ENCODE results near the gene SEC14L1. TPM values are rescaled to one million over a fixed set of nuclear protein-coding genes. Genes with fewer than 3 reads are reported as not detected.
"Not testable (repeated sequence)": the region's sequence is repeated elsewhere in the genome, so short reads cannot be mapped to it uniquely, and the experiment has no call there.

Gene SEC14L1
- total and polyA plus RNA-seq, 5 donors = 39.6 to 58.4 (median 49.1) TPM

DNA sequence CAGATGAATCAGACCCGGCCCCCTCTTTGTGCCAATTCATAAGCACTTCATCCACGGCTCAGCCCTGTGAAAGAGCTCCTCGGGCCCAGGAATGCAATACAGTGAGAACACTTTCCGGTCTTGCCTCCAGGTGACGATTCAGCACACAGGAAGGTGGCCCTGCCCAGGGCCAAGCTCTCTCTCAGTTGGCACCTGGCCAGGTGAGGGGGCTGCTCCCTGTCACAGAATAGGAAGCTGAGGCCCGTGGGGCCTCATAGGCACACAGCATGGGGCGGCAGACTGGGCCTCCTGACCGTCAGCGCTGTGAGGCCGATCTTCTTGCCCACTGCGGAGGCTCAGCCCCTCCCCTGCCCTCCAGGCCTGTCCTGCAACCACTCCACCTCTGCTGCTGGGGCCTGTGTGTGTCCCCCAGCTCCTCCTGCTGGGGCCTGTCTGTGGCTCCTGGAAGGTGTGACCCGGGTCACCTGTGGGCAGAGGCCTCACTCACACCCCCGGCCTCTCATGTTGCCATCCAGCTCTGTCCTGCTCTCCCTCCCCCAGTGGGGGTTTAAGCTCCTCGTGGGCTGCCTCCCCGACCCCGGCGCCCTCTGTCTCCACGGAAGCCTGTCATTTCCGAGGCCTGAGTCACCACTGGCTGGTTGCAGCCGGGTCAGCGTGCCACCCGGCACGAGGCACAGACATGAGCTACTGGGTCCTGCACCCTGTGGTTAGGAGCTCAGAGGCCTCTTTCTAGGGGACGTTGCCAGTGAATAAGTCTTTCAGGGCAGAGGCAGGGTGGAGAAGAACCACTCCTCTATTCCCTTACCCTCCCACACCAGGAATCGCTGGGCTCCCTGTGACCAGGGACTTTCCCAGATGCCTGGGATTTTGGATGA is 114.4 kb downstream of the SEC14L1 start:
- H3K9me3 ChIP-seq (ENCODE audit: control insufficient read depth, low read length) = no peaks in the 10 kb centered on the region
- ATAC-seq (peak; percentile 22 to 36), DNase-seq (peak in 1 of 3 donors; percentile 46)
- H3K4me3 ChIP-seq (ENCODE audit: low read length) = no peak overlapping the region
- H3K27me3 ChIP-seq (ENCODE audit: control insufficient read depth, insufficient read depth) = no peaks in the 10 kb centered on the region
- H3K27ac ChIP-seq (ENCODE audit: low read length) = no peak overlapping the region
- WGBS = 67% methylated on average over 25 of the region's 25 CpGs
- H3K4me1 ChIP-seq (ENCODE audit: control insufficient read depth, insufficient read depth, low read length) = no peaks in the 10 kb centered on the region
- intact Hi-C loops (cut with DNase I) = loop anchor here in 1 of 4 donors (10.0 kb wide), 1 partner anchor 390 kb away; the partner anchor contains the start of gene MGAT5B

DNA sequence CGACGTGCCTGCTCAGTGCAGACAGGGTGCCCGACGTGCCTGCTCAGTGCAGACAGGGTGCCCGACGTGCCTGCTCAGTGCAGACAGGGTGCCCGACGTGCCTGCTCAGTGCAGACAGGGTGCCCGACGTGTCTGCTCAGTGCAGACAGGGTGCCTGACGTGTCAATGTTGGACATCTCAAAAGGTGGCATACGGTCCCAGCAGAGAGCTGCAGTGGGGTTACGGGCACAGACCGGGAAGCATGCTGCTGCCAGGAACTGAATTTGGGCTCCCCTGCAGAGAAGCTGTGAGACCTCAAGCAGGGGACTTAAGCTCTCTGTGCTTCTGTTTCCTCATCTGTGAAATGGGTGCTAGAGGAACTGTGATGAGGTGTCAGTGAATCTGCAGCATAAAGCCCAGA is 115.2 kb downstream of the SEC14L1 start:
- WGBS = 77% methylated on average over 14 of the region's 14 CpGs
- H3K27ac ChIP-seq (ENCODE audit: low read length); H3K4me3 ChIP-seq (ENCODE audit: low read length); H3K27me3 ChIP-seq (ENCODE audit: control insufficient read depth, insufficient read depth); H3K4me1 ChIP-seq (ENCODE audit: control insufficient read depth, insufficient read depth, low read length); H3K9me3 ChIP-seq (ENCODE audit: control insufficient read depth, low read length); ATAC-seq: not testable (repeated sequence)
- intact Hi-C loops (cut with DNase I) = loop anchor here in 1 of 4 donors (10.0 kb wide), 1 partner anchor 391 kb away; the partner anchor contains the start of gene MGAT5B
- DNase-seq = peak in 1 of 3 donors; percentile 28

GRCh38 chr17:77256710-77257109 is 115.9 kb downstream of the SEC14L1 start:
- H3K9me3 ChIP-seq (ENCODE audit: control insufficient read depth, low read length) = no peaks in the 10 kb centered on the region
- 91% methylated on average over 2 of the region's 2 CpGs for WGBS
- H3K4me3 ChIP-seq (ENCODE audit: low read length) = no peak overlapping the region
- intact Hi-C loops (cut with DNase I) = loop anchor here in 1 of 4 donors (10.0 kb wide), 1 partner anchor 392 kb away; the partner anchor contains the start of gene MGAT5B
- DNase-seq (peak in 1 of 3 donors; percentile 36), ATAC-seq (no peak)
- H3K27me3 ChIP-seq (ENCODE audit: control insufficient read depth, insufficient read depth) = no peaks in the 10 kb centered on the region
- no peak overlapping the region for H3K27ac ChIP-seq (ENCODE audit: low read length)
- no peaks in the 10 kb centered on the region for H3K4me1 ChIP-seq (ENCODE audit: control insufficient read depth, insufficient read depth, low read length)

DNA sequence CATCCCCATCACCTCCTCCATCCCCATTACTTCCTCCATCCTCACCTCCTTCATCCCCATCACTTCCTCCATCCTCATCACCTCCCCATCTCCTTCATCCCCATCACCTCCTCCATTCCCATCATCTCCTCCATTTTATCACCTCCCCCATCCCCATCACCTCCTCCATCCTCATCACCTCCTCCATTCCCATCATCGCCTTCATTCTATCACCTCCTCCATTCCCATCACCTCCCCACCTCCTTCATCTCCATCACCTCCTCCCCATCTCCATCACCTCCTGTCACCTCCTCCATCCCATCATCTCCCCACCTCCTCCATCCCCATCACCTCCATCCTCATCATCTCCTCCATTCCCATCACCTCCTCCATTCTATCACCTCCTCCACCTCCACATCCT is 116.4 kb downstream of the SEC14L1 start:
- Histone ChIP-seq H3K4me3 (ENCODE audit: low read length) (no peak overlapping the region), H3K4me1 (ENCODE audit: control insufficient read depth, insufficient read depth, low read length) (no peaks in the 10 kb centered on the region), H3K27me3 (ENCODE audit: control insufficient read depth, insufficient read depth) (no peaks in the 10 kb centered on the region), H3K9me3 (ENCODE audit: control insufficient read depth, low read length) (no peaks in the 10 kb centered on the region), H3K27ac (ENCODE audit: low read length) (no peak overlapping the region)
- 94% methylated on average over 1 of the region's 1 CpG for WGBS
- intact Hi-C loops (cut with DNase I) = loop anchor here in 1 of 4 donors (10.0 kb wide), 1 partner anchor 392 kb away; the partner anchor contains the start of gene MGAT5B
- DNase-seq (no peak), ATAC-seq (no peak)

- H3K27me3 ChIP-seq (ENCODE audit: control insufficient read depth, insufficient read depth) = no peaks in the 10 kb centered on the region
- intact Hi-C loops (cut with DNase I) = loop anchor here in 1 of 4 donors (10.0 kb wide), 1 partner anchor 393 kb away; the partner anchor contains the start of gene MGAT5B
- no peaks in the 10 kb centered on the region for H3K9me3 ChIP-seq (ENCODE audit: control insufficient read depth, low read length)
- no peak overlapping the region for H3K27ac ChIP-seq (ENCODE audit: low read length)
- 71% methylated on average over 27 of the region's 27 CpGs for WGBS
- H3K4me1 ChIP-seq (ENCODE audit: control insufficient read depth, insufficient read depth, low read length) = no peaks in the 10 kb centered on the region
- DNase-seq (peak in 1 of 3 donors; percentile 24), ATAC-seq (no peak)
- no peak overlapping the region for H3K4me3 ChIP-seq (ENCODE audit: low read length)
These were observed 117.1 kb downstream of the SEC14L1 start for GRCh38 chr17:77257596-77258458.

- 84% methylated on average over 12 of the region's 12 CpGs for WGBS
- Histone ChIP-seq H3K4me1 (ENCODE audit: control insufficient read depth, insufficient read depth, low read length) (no peaks in the 10 kb centered on the region), H3K9me3 (ENCODE audit: control insufficient read depth, low read length) (no peaks in the 10 kb centered on the region), H3K4me3 (ENCODE audit: low read length) (no peak overlapping the region), H3K27me3 (ENCODE audit: control insufficient read depth, insufficient read depth) (no peaks in the 10 kb centered on the region), H3K27ac (ENCODE audit: low read length) (no peak overlapping the region)
- ATAC-seq = no peak
- DNase-seq = no peak
- intact Hi-C loops (cut with DNase I) = loop anchor here in 1 of 4 donors (10.0 kb wide), 1 partner anchor 394 kb away; the partner anchor contains the start of gene MGAT5B
These were observed 117.9 kb downstream of the SEC14L1 start for GRCh38 chr17:77258638-77259037.

- Histone ChIP-seq H3K27ac (ENCODE audit: low read length) (no peak overlapping the region), H3K4me1 (ENCODE audit: control insufficient read depth, insufficient read depth, low read length) (no peaks in the 10 kb centered on the region), H3K9me3 (ENCODE audit: control insufficient read depth, low read length) (no peaks in the 10 kb centered on the region), H3K27me3 (ENCODE audit: control insufficient read depth, insufficient read depth) (no peaks in the 10 kb centered on the region), H3K4me3 (ENCODE audit: low read length) (no peak overlapping the region)
- DNase-seq (peak in 1 of 3 donors; percentile 40), ATAC-seq (no peak)
- intact Hi-C loops (cut with DNase I) = no loop called here
- WGBS = 64% methylated on average over 22 of the region's 22 CpGs
These were observed 124.0 kb downstream of the SEC14L1 start for GRCh38 chr17:77264617-77265230.

DNA sequence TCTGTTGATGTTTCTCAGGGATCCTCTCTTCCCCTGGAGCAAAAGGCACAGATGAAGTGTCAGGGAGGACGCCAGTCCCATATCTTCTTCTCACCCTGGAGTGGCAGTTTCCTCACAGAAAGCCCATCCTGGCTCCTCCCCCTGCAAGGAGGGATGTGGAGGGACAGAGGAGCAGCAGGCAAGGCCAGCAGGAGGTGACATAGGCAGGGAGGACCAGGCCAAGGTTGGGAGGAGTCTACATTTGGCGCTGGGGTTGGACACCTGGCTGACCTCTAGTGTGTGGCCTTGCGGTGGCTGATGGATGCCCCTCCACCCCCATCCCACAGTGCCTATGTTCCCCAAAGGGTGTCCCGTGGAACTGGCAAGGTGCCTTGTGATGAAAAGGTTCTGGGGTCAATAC is 125.4 kb downstream of the SEC14L1 start:
- no peak overlapping the region for H3K4me3 ChIP-seq (ENCODE audit: low read length)
- WGBS = 75% methylated on average over 4 of the region's 4 CpGs

More for the DNA sequence above, 125.4 kb downstream of the SEC14L1 start:
- H3K27ac ChIP-seq (ENCODE audit: low read length) = no peak overlapping the region
- no peaks in the 10 kb centered on the region for H3K4me1 ChIP-seq (ENCODE audit: control insufficient read depth, insufficient read depth, low read length)
- intact Hi-C loops (cut with DNase I) = no loop called here
- H3K27me3 ChIP-seq (ENCODE audit: control insufficient read depth, insufficient read depth) = no peaks in the 10 kb centered on the region
- no peak for ATAC-seq
- no peaks in the 10 kb centered on the region for H3K9me3 ChIP-seq (ENCODE audit: control insufficient read depth, low read length)
- DNase-seq = no peak
